Panc1 (cell line): ENCODE measurements around the gene SUPV3L1. TPM values are rescaled to one million over a fixed set of nuclear protein-coding genes. Genes with fewer than 3 reads are reported as not detected.
A peak's percentile ranks its signal among the peaks of the same experiment; 100 is the strongest.

ENCODE experiments used
- ATAC-seq: fragments of 200-7000 bp; cut with Tn5 transposase; 2 replicates; pipeline ENCODE4 v1.9.1; 2020; ENCODE audit warnings: mild to moderate bottlenecking, moderate library complexity
- BruUV-seq: library from RNA; stranded (reverse); fragments of 400-500 nt; replicated peaks from 2 replicates; lab custom pipeline; 2021; lab: Mats Ljungman, UMichigan
- CTCF ChIA-PET: fragments of 300-600 bp; sonication (Branson Sonifier 250); formaldehyde crosslinking; loops from one replicate; lab custom pipeline; 2022; ENCODE audit warnings: antibody characterized with exemption; lab: Charles Lee
- POLR2A ChIA-PET: fragments of 300-600 bp; sonication (Branson Sonifier 250); formaldehyde crosslinking; loops from one replicate; lab custom pipeline; 2022; ENCODE audit warnings: antibody characterized with exemption; lab: Charles Lee
- DNase-seq: peaks from one replicate; pipeline ENCODE4 v3.0.0-alpha.2; 2010; ENCODE audit warnings: low read depth, low spot score
- H3K27ac ChIP-seq: 2 replicates; pipeline ENCODE4 v1.5.1; 2011; ENCODE audit warnings: mild to moderate bottlenecking, low read length, inconsistent platforms
- H3K27me3 ChIP-seq: fragments of 200-500 bp; sonication (Bioruptor generic); 2 replicates; pipeline ENCODE4 v1.6.0; 2014; ENCODE audit warnings: low read length, inconsistent platforms; ENCODE audit not compliant: control insufficient read depth, insufficient read depth
- H3K36me3 ChIP-seq: fragments of 200-500 bp; sonication (Bioruptor generic); 2 replicates; pipeline ENCODE4 v1.5.1; 2014; ENCODE audit warnings: inconsistent platforms, mild to moderate bottlenecking, low read length, moderate library complexity; ENCODE audit not compliant: control insufficient read depth, insufficient read depth
- H3K4me1 ChIP-seq: 2 replicates; pipeline ENCODE4 v1.5.1; 2011; ENCODE audit warnings: inconsistent platforms, mild to moderate bottlenecking, low read length, moderate library complexity; ENCODE audit not compliant: control insufficient read depth, insufficient read depth
- H3K4me3 ChIP-seq, 2 experiments: 2 replicates each; pipeline ENCODE4 v1.5.1; 2011 to 2012; ENCODE audit warnings: low read depth in 2 of 2, low read length in 2 of 2, mild to moderate bottlenecking in 2 of 2, inconsistent platforms in 1 of 2, moderate library complexity in 1 of 2
- H3K9me3 ChIP-seq: fragments of 200-500 bp; sonication (Bioruptor generic); 2 replicates; pipeline ENCODE4 v1.5.1; 2014; ENCODE audit warnings: low read depth, mild to moderate bottlenecking, inconsistent platforms, low read length, moderate library complexity; ENCODE audit not compliant: control insufficient read depth, insufficient read depth
- CTCF ChIP-seq: fragments of 450-650 bp; IDR thresholded peaks from 2 replicates; pipeline ENCODE4 v1.5.1; 2017; ENCODE audit warnings: mild to moderate bottlenecking
- POLR2AphosphoS5 ChIP-seq: IDR thresholded peaks from 2 replicates; pipeline ENCODE4 v1.6.1; 2012; ENCODE audit warnings: mild to moderate bottlenecking, low read depth, low read length, moderate library complexity
- REST ChIP-seq, 2 experiments: IDR thresholded peaks; 2 replicates each; pipeline ENCODE4 v1.6.1; 2011 to 2012; ENCODE audit warnings: low read depth in 2 of 2, control low read depth in 1 of 2, low read length in 1 of 2, mild to moderate bottlenecking in 1 of 2, moderate library complexity in 1 of 2; ENCODE audit not compliant: insufficient read depth in 1 of 2
- SIN3A ChIP-seq: IDR thresholded peaks from 2 replicates; pipeline ENCODE4 v1.6.1; 2012; ENCODE audit warnings: low read depth, mild to moderate bottlenecking, low read length, moderate library complexity, borderline replicate concordance; ENCODE audit not compliant: insufficient read depth
- TCF7L2 ChIP-seq: IDR thresholded peaks from 2 replicates; pipeline ENCODE4 v1.6.1; 2011; ENCODE audit warnings: mild to moderate bottlenecking, low read depth, low read length, inconsistent platforms
- in situ Hi-C: cut with HindIII; loops from 2 replicates; pipeline ENCODE4 v1.10.0; 2016; ENCODE audit warnings: low sequenced_read_pairs, low pct_unique_long_range_greater_than_20kb
- intact Hi-C: fragments of 100-400 bp; cut with micrococcal nuclease; formaldehyde crosslinking; loops from one replicate; pipeline ENCODE4 v1.10.0; 2022; ENCODE audit not compliant: unreplicated experiment
- total RNA-seq: library from RNA; stranded (reverse); gene quantifications from one replicate; pipeline ENCODE4 v1.2.1, GENCODE V29; 2021; ENCODE audit not compliant: unreplicated experiment

Gene SUPV3L1
- total RNA-seq, 1 experiment from 2014 or later = 65.0 TPM

- in situ Hi-C loops (no loop called here), intact Hi-C loops (no loop called here)
- CTCF ChIA-PET = no interaction called here
- H3K4me3 ChIP-seq = peak overlapping the region; percentile 94 to 95
- POLR2A ChIA-PET = interaction anchor here (0.6 to 0.7 kb wide), 2 partner anchors 45 to 217 kb away, joined by 3 read pairs; no protein-coding TSS in a partner anchor
- ATAC-seq (no peak), DNase-seq (no peak)
- no peaks in the 10 kb centered on the region for H3K9me3 ChIP-seq
- TF ChIP-seq REST (IDR thresholded peaks at IDR 0.05; ENCODE audit: insufficient read depth in 1 of 2, low read depth in 2 of 2, low read length in 1 of 2) = no peak
- TF ChIP-seq TCF7L2 = no peak
- TF ChIP-seq SIN3A = no peak
- TF ChIP-seq POLR2AphosphoS5 = no peak
- TF ChIP-seq CTCF = no peak
- TSS peak; percentile 68 for BruUV-seq
- peaks cover 11% of the 10 kb centered on the region; the same call in 1 of the 2 replicates for H3K4me1 ChIP-seq
- H3K36me3 ChIP-seq = peaks cover 7% of the 10 kb centered on the region
- H3K27ac ChIP-seq = peak overlapping the region; percentile 98; the same call in 1 of the 2 replicates
- no peaks in the 10 kb centered on the region for H3K27me3 ChIP-seq
These were observed 1.4 kb downstream of the SUPV3L1 start for GRCh38 chr10:69181433-69181832.

- H3K9me3 ChIP-seq = no peaks in the 10 kb centered on the region
- DNase-seq = no peak
- H3K27ac ChIP-seq = no peak overlapping the region
- intact Hi-C loops (no loop called here), in situ Hi-C loops (no loop called here)
- H3K4me3 ChIP-seq = no peak overlapping the region
- ChIA-PET POLR2A (interaction anchor here (0.6 to 0.7 kb wide), 2 partner anchors 44 to 217 kb away, joined by 3 read pairs; no protein-coding TSS in a partner anchor), CTCF (no interaction called here)
- ATAC-seq = no peak
- no peaks in the 10 kb centered on the region for H3K27me3 ChIP-seq
- TF ChIP-seq SIN3A = no peak
- TF ChIP-seq TCF7L2 = no peak
- no peak for TF ChIP-seq CTCF
- TF ChIP-seq REST (IDR thresholded peaks at IDR 0.05; ENCODE audit: insufficient read depth in 1 of 2, low read depth in 2 of 2, low read length in 1 of 2) = no peak
- no peak for TF ChIP-seq POLR2AphosphoS5
- BruUV-seq = no TSS peak
- H3K4me1 ChIP-seq = peaks cover 11% of the 10 kb centered on the region; the same call in 1 of the 2 replicates
- H3K36me3 ChIP-seq = peaks cover 12% of the 10 kb centered on the region
These were observed 2.0 kb downstream of the SUPV3L1 start for GRCh38 chr10:69182005-69182404.
